Right ventricle myocardium superior (tissue), 1 donor: Measurements from ENCODE around the gene RPH3AL. TPM values are rescaled to one million over a fixed set of nuclear protein-coding genes. Genes with fewer than 3 reads are reported as not detected.
A peak's percentile ranks its signal among the peaks of the same experiment; 100 is the strongest.
"Not testable (repeated sequence)": the region's sequence is repeated elsewhere in the genome, so short reads cannot be mapped to it uniquely, and the experiment has no call there.

Experiments used
- ATAC-seq: fragments of 200-7000 bp; cut with Tn5 transposase; one replicate; pipeline ENCODE4 v1.9.1; 2020; ENCODE audit warnings: mild to moderate bottlenecking; ENCODE audit not compliant: poor library complexity
- DNase-seq: peaks from one replicate; pipeline ENCODE4 v3.0.0-alpha.2; 2020
- intact Hi-C: fragments of 100-400 bp; cut with DNase I; formaldehyde crosslinking; loops from one replicate; pipeline ENCODE4 v1.11.2; 2022
- total RNA-seq: library from RNA; stranded (reverse); fragmentation: NEBNext Ultra II Directional; extraction: Animal tissue kit (Norgen Biotek cat#: 25700); gene quantifications from one replicate; pipeline ENCODE4 v1.2.1, GENCODE V29; 2021
- donor health status: DM: no; HTN: yes; CAD: no; lungs with severe emphysema.

RPH3AL gene
- total RNA-seq, 1 donor from 2014 or later = 4.6 TPM

DNA sequence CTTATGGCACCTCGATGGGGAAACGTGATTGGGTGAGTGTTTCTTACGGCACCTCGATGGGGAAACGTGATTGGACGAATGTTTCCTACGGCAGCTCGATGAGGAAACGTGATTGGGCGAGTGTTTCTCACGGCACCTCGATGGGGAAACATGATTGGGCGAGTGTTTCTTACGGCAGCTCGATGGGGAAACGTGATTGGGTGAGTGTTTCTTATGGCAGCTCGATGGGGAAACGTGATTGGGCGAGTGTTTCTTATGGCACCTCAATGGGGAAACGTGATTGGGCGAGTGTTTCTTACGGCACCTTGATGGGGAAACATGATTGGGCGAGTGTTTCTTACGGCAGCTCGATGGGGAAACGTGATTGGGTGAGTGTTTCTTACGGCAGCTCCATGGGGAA lies 146.1 kb downstream of the RPH3AL start:
- intact Hi-C loops, ATAC-seq, DNase-seq: not testable (repeated sequence)

DNA sequence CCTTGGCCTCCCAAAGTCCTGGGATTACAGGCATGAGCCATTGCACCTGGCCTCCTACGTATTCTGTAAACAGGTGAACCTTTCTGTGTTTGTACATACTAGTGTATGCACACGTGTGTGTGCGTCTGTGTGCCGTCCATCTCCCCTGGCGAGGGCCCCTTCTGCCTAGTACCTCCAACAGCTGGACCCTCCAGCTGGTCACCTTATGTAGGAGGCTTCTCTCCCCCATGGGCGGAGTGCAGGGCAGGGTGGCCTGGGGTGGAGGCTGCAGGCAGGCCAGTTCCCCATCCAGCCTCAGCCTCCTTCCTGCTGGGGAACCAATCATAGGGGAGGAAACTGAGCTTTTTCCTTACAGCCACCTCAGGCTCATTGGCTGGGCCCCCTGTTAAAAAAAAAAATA lies 146.8 kb downstream of the RPH3AL start:
- intact Hi-C loops = no loop called here
- DNase-seq = no peak
- ATAC-seq = no peak

DNA sequence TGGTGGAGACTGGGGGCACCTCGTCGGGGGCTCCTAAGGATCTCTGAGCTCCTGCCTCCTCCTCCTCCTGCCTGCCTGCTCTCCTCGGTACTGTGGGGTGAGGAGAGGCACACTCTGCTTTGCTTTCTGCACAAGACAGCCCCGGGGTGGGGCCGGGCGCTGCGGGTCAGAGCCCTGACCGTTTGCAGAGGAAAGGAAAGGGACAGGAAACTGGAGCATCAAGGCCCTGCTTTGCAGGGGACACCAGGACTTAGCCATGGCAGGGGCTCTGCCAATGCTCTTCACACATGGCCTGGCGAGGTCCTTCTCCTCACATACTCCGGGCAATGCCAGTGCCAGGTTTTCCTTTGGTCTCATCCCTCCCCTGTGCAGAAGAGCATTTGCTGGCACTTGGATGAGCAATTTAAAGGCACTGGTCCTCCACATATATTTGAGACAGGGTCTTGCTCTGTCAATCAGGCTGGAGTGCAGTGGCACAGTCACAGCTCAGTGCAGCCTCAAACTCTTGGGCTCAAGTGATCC lies 147.4 kb downstream of the RPH3AL start:
- DNase-seq (no peak), ATAC-seq (no peak)
- intact Hi-C loops = no loop called here

DNA sequence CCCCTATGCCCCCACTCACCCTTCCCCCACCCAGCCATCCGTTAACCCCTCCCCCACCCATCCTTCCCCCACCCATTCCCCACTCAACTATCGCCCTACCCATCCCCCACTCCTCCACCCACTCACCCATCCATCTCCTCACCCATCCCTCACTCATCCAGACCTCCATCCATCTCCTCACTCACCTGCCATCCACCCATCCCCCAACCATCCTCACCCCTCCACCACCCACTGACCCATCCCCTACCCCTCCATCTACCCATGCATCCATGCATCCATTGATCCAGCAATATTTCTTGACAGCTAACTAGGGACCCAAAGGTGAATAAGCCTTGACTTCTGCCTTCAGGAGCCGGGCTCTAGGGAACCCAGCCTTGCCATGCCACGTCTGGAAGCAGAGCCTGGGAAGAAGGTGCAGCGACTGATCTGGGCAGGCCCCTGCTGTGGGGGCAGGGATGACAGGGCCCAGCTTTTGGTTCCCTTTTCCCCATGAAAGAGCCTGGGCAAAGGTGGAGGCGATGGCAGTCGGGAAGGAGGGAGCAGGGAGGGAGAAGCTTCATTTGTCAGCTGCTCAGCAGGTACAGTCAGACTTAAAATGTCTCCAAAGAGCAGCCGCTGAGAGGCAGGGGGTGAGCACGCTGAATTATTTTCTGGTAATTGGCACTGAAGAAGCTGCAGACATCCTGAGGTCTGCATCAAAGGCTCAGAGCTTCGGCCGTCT lies 148.0 kb downstream of the RPH3AL start:
- ATAC-seq (no peak), DNase-seq (no peak)
- intact Hi-C loops = no loop called here

DNA sequence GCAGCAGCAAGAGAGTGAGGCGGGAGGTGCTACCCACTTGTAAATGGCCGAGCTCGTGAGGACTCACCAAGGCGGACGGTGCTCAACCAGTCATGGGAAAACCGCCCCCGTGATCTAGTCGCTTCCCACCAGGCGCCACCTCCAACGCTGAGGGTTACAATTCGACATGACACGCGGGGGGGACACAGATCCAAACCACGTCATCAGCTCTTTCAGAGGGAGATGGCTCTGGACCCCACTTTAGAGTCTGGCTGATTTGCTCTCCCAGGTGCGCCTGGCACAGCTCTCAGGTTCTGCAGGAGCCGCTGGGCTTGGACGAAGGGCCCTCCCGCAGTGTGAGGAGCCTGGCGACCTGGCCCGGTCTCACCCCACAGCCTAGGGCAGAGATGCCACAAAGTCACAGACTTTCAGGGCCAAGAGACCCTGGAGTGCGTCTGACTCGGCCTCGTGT lies 150.1 kb downstream of the RPH3AL start:
- DNase-seq (no peak), ATAC-seq (no peak)
- intact Hi-C loops = no loop called here

DNA sequence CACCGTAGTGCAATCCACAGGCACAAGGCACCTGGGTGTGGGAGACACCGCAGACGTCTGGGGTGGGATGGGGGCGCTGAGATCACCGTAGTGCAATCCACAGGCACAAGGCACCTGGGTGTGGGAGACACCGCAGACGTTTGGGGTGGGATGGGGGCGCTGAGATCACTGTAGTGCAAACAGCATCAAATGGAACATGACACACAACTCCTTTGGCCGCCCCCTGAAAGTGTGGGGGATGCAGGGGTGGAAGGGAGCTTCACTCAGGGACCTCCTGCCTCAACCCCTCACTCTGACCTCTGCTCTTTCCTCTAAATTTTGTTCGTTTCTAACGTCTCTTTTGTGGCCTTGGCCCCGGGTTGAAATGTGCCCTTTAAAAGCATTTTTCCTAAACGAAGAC lies 150.9 kb downstream of the RPH3AL start:
- ATAC-seq, DNase-seq: not testable (repeated sequence)

DNA sequence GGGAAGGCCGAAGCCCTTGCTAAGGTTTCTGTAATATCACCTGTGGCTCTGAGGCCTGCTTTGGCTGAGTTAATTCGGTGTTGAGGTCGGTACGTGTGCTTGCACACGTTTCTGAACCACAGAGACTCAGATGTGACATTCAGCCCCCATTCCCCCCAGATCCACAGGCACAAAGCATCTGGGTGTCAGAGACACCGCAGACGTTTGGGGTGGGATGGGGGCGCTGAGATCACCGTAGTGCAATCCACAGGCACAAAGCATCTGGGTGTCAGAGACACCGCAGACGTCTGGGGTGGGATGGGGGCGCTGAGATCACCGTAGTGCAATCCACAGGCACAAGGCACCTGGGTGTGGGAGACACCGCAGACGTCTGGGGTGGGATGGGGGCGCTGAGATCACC lies 151.3 kb downstream of the RPH3AL start:
- DNase-seq, intact Hi-C loops, ATAC-seq: not testable (repeated sequence)

More for the DNA sequence above, 150.9 kb downstream of the RPH3AL start:
- intact Hi-C loops = not testable (repeated sequence)

DNA sequence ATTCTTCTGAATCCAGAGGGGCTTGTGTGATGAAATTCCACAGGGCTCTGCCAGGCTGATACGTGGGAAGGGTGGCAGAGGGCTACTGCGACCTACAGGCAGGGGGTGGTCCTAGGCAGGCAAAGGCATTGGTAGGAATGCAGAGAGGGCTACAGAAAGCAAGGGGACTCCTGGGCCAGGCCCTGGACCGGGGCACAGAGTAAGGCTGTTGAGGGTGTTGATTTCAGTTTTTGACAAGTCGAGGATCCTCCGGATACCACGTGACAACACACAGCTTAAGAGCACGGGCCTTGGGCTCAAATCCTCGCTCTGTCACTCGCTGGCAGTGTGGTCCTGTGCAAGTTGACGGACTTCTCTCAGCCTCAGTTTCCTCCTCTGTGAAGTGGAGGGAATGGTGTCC lies 152.0 kb downstream of the RPH3AL start:
- DNase-seq = no peak
- intact Hi-C loops = no loop called here
- ATAC-seq = peak; percentile 12

DNA sequence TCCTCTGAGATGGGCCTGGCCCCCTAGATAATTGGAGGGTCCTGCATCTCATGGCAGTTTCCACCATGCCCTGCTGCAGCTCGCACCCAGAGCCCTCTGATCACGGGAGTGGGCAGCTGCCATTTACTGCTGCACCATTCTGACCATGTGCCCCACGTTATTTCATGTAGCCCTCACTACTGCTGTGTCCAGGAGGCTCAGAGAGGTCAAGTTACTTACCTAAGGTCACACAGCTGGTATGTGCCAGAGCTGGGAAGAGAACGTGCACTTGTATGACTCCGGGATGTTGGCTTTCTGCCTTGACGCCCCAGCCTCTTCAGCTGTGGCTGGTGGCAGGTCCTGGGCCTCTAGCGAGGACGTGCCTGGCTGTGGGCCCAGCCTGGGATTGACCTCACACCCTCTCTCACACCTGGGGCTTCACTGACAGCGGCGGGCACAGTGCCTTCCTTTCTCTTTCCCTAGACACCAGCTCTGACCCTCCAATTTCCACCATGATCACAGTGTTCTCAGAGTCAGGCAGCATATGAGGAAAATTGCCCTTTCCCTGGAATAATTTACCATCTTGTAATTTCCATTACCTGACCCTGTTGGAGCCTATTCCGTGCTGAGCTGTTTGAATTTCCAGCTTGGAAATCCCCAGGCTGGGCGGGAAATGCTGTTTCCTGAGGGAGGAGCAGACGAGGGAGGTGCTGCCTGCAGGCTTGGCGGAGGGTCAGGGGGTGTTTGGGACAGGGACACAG lies 152.6 kb downstream of the RPH3AL start:
- intact Hi-C loops = no loop called here
- peak; percentile 42 for ATAC-seq
- DNase-seq = peak; percentile 31

DNA sequence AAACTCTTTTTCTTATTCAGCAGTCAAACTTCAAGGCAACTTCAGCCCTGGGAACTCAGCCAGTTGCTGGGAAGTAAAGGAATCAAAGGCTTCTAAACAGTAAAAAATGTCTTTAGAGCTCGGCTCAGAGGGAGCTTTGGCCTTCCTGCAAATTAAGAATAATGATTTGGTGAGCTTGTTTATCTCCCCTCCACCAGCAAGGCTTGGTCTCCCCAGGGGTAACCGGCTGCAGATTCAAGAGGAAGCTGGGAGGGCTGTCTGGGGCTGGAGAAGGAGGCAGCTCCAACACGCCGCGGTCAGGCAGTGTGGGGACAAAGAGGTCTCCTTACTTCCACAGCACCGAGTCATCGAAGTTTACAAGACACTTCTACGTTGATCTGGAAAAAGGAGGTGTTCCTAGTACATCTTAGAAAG lies 153.4 kb downstream of the RPH3AL start:
- ATAC-seq = no peak
- DNase-seq = peak; percentile 38

DNA sequence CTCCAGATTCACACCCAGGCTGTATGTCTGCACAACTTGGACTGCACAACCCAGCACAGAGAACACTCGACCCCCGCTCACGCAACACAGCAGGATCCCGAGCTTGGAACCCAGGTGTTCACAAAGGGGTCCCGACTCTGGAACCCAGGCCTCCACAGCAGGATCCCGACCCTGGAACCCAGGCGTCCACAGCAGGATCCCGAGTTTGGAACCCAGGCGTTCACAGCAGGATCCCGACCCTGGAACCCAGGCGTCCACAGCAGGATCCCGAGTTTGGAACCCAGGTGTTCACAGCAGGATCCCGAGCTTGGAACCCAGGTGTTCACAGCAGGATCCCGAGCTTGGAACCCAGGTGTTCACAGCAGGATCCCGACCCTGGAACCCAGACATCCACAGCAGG lies 154.4 kb downstream of the RPH3AL start:
- intact Hi-C loops, ATAC-seq: not testable (repeated sequence)
- DNase-seq = peak; percentile 23

More for the DNA sequence above, 153.4 kb downstream of the RPH3AL start:
- intact Hi-C loops = no loop called here

DNA sequence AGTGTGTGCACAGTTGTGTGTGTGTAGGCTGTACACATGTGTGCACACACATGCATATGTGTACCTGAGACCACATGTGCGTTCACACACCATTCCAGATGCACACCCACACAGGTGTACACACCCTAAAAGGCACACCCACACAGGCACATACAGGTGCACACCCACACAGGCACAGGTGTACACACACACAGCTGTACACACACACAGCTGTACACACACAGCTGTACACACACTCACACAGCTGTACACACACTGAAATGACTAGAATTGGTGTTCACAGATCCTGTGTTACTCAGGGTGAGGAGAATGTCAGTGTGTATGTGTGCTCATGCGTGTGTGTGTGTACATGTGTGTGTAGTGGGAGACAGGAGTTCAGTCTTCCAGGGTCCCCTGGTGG lies 155.3 kb downstream of the RPH3AL start:
- DNase-seq = peak; percentile 5
- ATAC-seq = no peak
- intact Hi-C loops = no loop called here

DNA sequence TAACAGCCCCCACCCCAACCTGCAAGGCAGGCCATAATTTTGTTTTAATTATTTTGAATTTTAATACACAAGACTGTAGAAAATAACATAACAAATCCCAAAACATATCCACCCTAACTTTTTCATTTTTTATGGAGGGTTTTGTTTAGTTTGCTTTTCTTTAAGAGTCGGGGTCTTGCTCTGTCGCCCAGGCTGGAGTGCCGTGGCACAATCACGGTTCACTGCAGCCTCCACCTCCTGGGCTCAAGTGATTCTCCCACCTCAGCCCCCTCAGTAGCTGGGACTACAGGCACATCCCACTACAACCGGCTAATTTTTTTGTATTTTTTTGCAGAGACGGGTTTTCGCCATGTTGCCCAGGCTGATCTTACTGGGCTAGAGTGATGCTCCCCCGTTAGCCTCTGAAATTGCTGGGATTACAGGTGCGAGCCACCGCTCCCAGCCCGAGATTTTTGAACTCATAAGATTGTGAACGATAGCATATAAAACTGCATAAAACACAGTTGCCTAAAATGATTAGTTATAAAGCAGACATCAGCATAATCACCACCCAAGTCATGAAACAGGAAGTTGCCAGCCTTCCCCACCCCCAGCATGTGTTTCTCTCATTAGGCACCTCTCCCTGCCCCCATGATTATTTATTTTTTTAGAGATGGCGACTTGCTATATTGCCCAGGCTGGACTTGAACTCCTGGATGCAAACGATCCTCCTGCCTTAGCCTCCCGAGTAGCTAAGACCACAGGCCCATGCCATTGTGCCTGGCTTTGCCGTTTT lies 157.6 kb downstream of the RPH3AL start:
- intact Hi-C loops = no loop called here
- no peak for ATAC-seq

DNA sequence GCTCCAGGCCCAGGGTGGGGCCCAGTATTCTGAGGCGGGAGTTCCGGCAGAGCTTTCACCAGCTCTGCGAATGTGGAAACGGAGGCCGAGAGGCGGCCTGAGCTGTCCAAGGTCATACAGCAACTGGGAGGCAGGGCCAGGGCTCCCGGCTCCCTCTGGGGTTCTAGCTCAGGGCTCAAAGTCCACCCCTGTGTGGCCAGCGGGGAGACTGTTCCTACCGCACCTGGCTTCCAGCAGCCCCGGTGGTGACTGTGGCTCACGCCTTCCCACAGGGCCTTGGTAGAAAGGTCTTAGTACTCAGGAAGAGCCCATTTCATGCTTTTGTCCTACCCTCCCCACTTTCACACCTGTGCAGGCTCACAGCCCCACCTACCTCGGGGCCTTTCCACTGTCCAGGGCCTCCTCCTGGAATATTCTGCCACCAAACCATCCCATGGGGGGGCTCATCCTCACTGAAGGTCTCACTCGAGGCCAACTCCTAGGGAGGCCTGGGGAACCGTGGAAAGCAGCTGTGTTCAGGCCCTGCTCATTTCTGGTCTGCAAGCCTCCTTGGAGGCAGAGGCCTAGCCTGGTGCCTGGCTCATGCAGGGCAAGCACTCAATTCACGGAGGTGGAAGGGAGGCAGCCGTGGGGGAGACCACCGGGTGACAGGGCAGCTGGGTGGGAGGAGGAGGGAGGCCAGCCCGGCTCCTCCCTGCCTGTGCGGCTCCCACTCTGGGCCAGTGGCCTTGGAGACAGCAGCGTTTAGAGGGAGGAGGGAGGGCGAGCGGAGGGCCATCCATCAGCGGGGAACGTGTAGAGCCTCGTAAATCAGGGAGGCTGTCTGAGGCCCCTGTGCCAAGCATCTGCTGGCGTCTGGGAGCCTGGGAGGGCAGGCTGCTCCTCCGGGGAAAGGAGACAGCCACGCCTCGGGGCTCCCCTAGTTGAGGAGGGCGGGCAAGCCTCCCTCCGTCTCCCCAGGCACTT lies 158.5 kb downstream of the RPH3AL start:
- ATAC-seq = no peak
- intact Hi-C loops = no loop called here
- peak; percentile 30 for DNase-seq

More for the DNA sequence above, 157.6 kb downstream of the RPH3AL start:
- DNase-seq = peak; percentile 37

DNA sequence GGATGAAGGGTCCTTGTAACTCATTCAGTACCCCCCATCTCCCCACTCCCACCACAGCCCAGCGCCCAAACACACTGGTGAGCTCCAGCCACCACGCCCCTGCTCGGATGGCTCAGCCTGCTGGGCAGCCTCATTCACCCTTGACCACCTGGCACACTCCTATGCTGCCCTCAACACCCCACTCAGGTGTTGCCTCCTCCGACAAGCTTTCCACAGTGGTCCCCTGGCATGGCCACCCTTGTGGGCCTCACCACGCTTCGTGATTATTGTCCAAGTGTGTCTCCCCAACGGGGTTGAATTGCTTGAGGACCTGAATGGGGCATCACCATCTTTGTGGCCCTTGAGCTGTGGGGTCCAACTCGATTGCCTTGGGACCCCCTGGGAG lies 159.2 kb downstream of the RPH3AL start:
- DNase-seq = peak; percentile 8
- intact Hi-C loops = no loop called here
- no peak for ATAC-seq

DNA sequence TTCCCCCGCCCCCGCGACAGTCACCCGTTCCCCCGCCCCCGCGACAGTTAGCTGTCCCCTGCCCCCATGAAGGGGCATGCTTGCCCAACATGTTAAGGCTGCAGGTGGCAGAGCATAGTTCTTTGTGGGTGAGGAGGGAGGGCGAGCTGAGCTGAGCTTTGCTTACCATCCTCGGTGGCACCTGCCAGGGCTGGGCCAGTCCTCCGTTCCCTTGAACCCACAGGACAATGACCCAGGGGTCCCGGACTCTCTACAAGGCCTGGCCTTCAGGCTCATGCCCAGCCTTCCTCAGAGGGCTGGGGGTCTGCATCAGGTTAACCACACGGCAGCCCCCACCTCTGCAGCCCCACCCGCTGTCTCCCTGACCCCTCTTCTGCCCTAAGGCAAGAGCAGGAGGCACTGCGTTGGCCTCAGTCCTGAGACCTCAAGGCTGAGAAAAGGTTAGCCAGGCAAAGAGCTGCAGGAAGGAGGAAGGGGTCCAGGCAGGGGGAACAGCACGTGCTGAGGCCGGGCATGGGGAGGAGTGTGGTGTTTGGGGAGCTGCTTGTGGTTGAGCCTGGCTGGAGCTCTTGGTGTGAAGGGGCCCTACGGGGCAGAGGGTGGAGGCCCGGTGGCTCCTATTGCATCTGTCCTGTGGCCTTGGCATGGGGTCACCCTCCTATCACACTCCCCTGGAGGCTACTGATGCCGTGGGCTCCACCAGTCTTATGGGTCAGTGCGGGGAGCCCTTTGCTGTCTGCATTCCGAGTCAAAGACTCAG lies 159.8 kb downstream of the RPH3AL start:
- intact Hi-C loops = no loop called here
- DNase-seq (peak; percentile 22), ATAC-seq (no peak)

DNA sequence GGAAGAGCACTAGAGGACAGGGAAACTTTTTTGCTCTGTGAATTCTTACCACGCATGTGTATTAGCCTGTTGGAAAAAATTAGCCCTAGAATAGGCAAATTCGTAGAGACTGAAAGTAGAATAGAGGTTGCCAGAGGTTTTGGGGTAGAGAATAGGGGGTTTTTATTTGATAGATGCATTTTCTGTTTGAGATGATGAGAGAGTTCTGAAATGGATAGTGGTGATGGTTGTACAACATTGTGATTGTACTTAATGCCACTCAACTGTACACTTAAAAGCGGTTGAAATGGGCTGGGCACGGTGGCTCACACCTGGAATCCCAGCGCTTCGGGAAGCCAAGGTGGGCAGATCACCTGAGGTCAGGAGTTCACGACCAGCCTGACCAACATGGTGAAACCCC lies 163.2 kb downstream of the RPH3AL start:
- intact Hi-C loops = no loop called here
- DNase-seq (peak; percentile 27), ATAC-seq (no peak)
